Neural progenitor cell (in vitro differentiated cells): ENCODE results near the gene KIF2A. TPM values are rescaled to one million over a fixed set of nuclear protein-coding genes. Genes with fewer than 3 reads are reported as not detected.

Experiments used
- DNase-seq: peaks from one replicate; pipeline ENCODE4 v3.0.0-alpha.2; 2016; ENCODE audit warnings: low spot score
- H2AFZ ChIP-seq: fragments of 200-600 bp; sonication (generic); replicated peaks from 2 replicates; pipeline ENCODE4 v1.6.1; 2016; ENCODE audit warnings: antibody characterized with exemption
- H3F3A ChIP-seq: fragments of 200-600 bp; sonication (generic); 2 replicates; pipeline ENCODE4 v1.6.1; 2016; ENCODE audit warnings: antibody characterized with exemption, low read depth
- H3K27ac ChIP-seq: fragments of 200-600 bp; sonication (generic); 2 replicates; pipeline ENCODE4 v1.5.1; 2016; ENCODE audit warnings: mild to moderate bottlenecking
- H3K27me3 ChIP-seq: fragments of 200-600 bp; sonication (generic); 2 replicates; pipeline ENCODE4 v1.6.1; 2016; ENCODE audit warnings: mild to moderate bottlenecking, moderate library complexity
- H3K36me3 ChIP-seq: fragments of 200-600 bp; sonication (generic); 2 replicates; pipeline ENCODE4 v1.5.1; 2016
- H3K4me1 ChIP-seq: fragments of 200-600 bp; sonication (generic); 2 replicates; pipeline ENCODE4 v1.6.1; 2016; ENCODE audit warnings: mixed run types
- H3K4me2 ChIP-seq: fragments of 200-600 bp; sonication (generic); 2 replicates; pipeline ENCODE4 v1.6.1; 2016
- H3K4me3 ChIP-seq: fragments of 200-600 bp; sonication (generic); 2 replicates; pipeline ENCODE4 v1.5.1; 2016
- H3K79me2 ChIP-seq: fragments of 200-600 bp; sonication (generic); 2 replicates; pipeline ENCODE4 v1.6.1; 2016; ENCODE audit warnings: low read depth
- H3K9ac ChIP-seq: fragments of 200-600 bp; sonication (generic); 2 replicates; pipeline ENCODE4 v1.6.1; 2016
- H3K9me3 ChIP-seq: fragments of 200-600 bp; sonication (generic); 2 replicates; pipeline ENCODE4 v1.5.1; 2016; ENCODE audit warnings: low read depth
- H4K20me1 ChIP-seq: fragments of 200-600 bp; sonication (generic); 2 replicates; pipeline ENCODE4 v1.6.1; 2016; ENCODE audit warnings: low read depth
- H3K27ac Mint-ChIP-seq: 3 replicates; pipeline ENCODE4 v1.8.0; 2021; ENCODE audit warnings: mixed read lengths
- H3K27me3 Mint-ChIP-seq: 2 replicates; pipeline ENCODE4 v1.8.0; 2022; ENCODE audit warnings: low read depth, mild to moderate bottlenecking, inconsistent platforms, moderate library complexity, mixed read lengths; ENCODE audit not compliant: insufficient read depth
- H3K36me3 Mint-ChIP-seq: 3 replicates; pipeline ENCODE4 v1.8.0; 2021; ENCODE audit warnings: mixed read lengths
- H3K4me1 Mint-ChIP-seq: 3 replicates; pipeline ENCODE4 v1.8.0; 2021; ENCODE audit warnings: mixed read lengths
- H3K4me3 Mint-ChIP-seq: 3 replicates; pipeline ENCODE4 v1.8.0; 2021; ENCODE audit warnings: mild to moderate bottlenecking, moderate library complexity, mixed read lengths
- H3K9me3 Mint-ChIP-seq: 3 replicates; pipeline ENCODE4 v1.8.0; 2020; ENCODE audit warnings: mixed read lengths
- CTCF ChIP-seq: fragments of 200-600 bp; sonication (generic); IDR thresholded peaks from 2 replicates; pipeline ENCODE4 v1.5.1; 2017; ENCODE audit warnings: antibody characterized with exemption, mild to moderate bottlenecking
- EZH2 ChIP-seq: fragments of 200-600 bp; sonication (generic); IDR thresholded peaks from 2 replicates; pipeline ENCODE4 v1.6.1; 2017; ENCODE audit warnings: antibody characterized with exemption, mild to moderate bottlenecking, moderate library complexity
- EZH2phosphoT487 ChIP-seq: fragments of 200-600 bp; sonication (generic); IDR thresholded peaks from 2 replicates; pipeline ENCODE4 v1.6.1; 2017; ENCODE audit warnings: antibody characterized with exemption
- total RNA-seq: library from RNA; depleted of rRNA; stranded (reverse); fragments of >200 nt; gene quantifications from 2 replicates; pipeline ENCODE4 v1.2.3, GENCODE V29; 2015; ENCODE audit warnings: low replicate concordance

The KIF2A gene
- total RNA-seq, 1 donor from 2014 or later, result 114 TPM

- H3K79me2 ChIP-seq, result peaks cover 100% of the 10 kb centered on the region
Observed at GRCh38 chr5:62317810-62318209, 11.8 kb downstream of the KIF2A start.

GRCh38 chr5:62322484-62322883 is 16.5 kb downstream of the KIF2A start:
- peaks cover 4% of the 10 kb centered on the region for H3F3A ChIP-seq
- no peak for DNase-seq
- H3K9ac ChIP-seq, result no peak overlapping the region
- Mint-ChIP-seq H3K9me3 (peaks cover 3% of the 10 kb centered on the region), H3K27ac (no peak overlapping the region), H3K4me1 (peaks cover 9% of the 10 kb centered on the region), H3K27me3 (no peaks in the 10 kb centered on the region), H3K36me3 (peaks cover 32% of the 10 kb centered on the region), H3K4me3 (no peak overlapping the region)
- H3K27ac ChIP-seq, result no peak overlapping the region
- H3K79me2 ChIP-seq, result peaks cover 100% of the 10 kb centered on the region
- no peak for TF ChIP-seq EZH2
- TF ChIP-seq CTCF, result no peak
- no peak for TF ChIP-seq EZH2phosphoT487
- H4K20me1 ChIP-seq, result peaks cover 90% of the 10 kb centered on the region
- no peaks in the 10 kb centered on the region for H3K27me3 ChIP-seq
- H3K4me3 ChIP-seq, result no peak overlapping the region
- no peak overlapping the region for H2AFZ ChIP-seq
- H3K4me2 ChIP-seq, result no peak overlapping the region
- no peaks in the 10 kb centered on the region for H3K9me3 ChIP-seq
- peaks cover 5% of the 10 kb centered on the region for H3K4me1 ChIP-seq
- H3K36me3 ChIP-seq, result no peaks in the 10 kb centered on the region

More at GRCh38 chr5:62317810-62318209, 11.8 kb downstream of the KIF2A start:
- Mint-ChIP-seq H3K36me3 (peaks cover 15% of the 10 kb centered on the region), H3K27me3 (no peaks in the 10 kb centered on the region), H3K27ac (no peak overlapping the region), H3K9me3 (no peaks in the 10 kb centered on the region), H3K4me1 (peaks cover 9% of the 10 kb centered on the region), H3K4me3 (no peak overlapping the region)
- H2AFZ ChIP-seq, result no peak overlapping the region
- no peaks in the 10 kb centered on the region for H3K9me3 ChIP-seq
- H3F3A ChIP-seq, result peaks cover 5% of the 10 kb centered on the region
- no peak overlapping the region for H3K4me3 ChIP-seq
- peaks cover 94% of the 10 kb centered on the region for H4K20me1 ChIP-seq
- H3K4me2 ChIP-seq, result no peak overlapping the region
- no peak overlapping the region for H3K27ac ChIP-seq
- H3K27me3 ChIP-seq, result no peaks in the 10 kb centered on the region
- H3K36me3 ChIP-seq, result no peaks in the 10 kb centered on the region
- TF ChIP-seq EZH2phosphoT487, result no peak
- TF ChIP-seq EZH2, result no peak
- TF ChIP-seq CTCF, result no peak
- no peak overlapping the region for H3K9ac ChIP-seq
- no peaks in the 10 kb centered on the region for H3K4me1 ChIP-seq
- no peak for DNase-seq

GRCh38 chr5:62326302-62326701 is 20.3 kb downstream of the KIF2A start:
- Mint-ChIP-seq H3K27ac (no peak overlapping the region), H3K36me3 (peaks cover 28% of the 10 kb centered on the region), H3K27me3 (peaks cover 2% of the 10 kb centered on the region), H3K9me3 (peaks cover 3% of the 10 kb centered on the region), H3K4me3 (no peak overlapping the region), H3K4me1 (no peaks in the 10 kb centered on the region)
- H4K20me1 ChIP-seq, result peaks cover 88% of the 10 kb centered on the region
- DNase-seq, result no peak
- no peak overlapping the region for H2AFZ ChIP-seq
- no peaks in the 10 kb centered on the region for H3K27me3 ChIP-seq
- H3K9me3 ChIP-seq, result no peaks in the 10 kb centered on the region
- H3K79me2 ChIP-seq, result peaks cover 100% of the 10 kb centered on the region
- no peak for TF ChIP-seq EZH2
- no peak for TF ChIP-seq CTCF
- no peak for TF ChIP-seq EZH2phosphoT487
- H3K27ac ChIP-seq, result no peak overlapping the region
- H3K9ac ChIP-seq, result no peak overlapping the region
- no peaks in the 10 kb centered on the region for H3F3A ChIP-seq
- H3K4me3 ChIP-seq, result no peak overlapping the region
- H3K4me2 ChIP-seq, result no peak overlapping the region
- peaks cover 5% of the 10 kb centered on the region for H3K4me1 ChIP-seq
- no peaks in the 10 kb centered on the region for H3K36me3 ChIP-seq
